GM23338 (cell line): Measurements from ENCODE around the gene CCDC54. TPM values are rescaled to one million over a fixed set of nuclear protein-coding genes. Genes with fewer than 3 reads are reported as not detected.

ENCODE experiments used
- ATAC-seq: fragments of 200-7000 bp; cut with Tn5 transposase; 3 replicates; pipeline ENCODE4 v1.9.1; 2020
- DNase-seq: peaks from one replicate; pipeline ENCODE4 v3.0.0-alpha.2; 2015; ENCODE audit warnings: low spot score
- H2AFZ ChIP-seq: fragments of 200-600 bp; sonication (generic); 2 replicates; pipeline ENCODE4 v1.8.0; 2016; ENCODE audit warnings: antibody characterized with exemption, mild to moderate bottlenecking, moderate library complexity
- H3F3A ChIP-seq: fragments of 200-600 bp; sonication (generic); replicated peaks from 2 replicates; pipeline ENCODE4 v1.8.0; 2017; ENCODE audit warnings: antibody characterized with exemption, mixed run types, low read depth
- H3K27ac ChIP-seq: fragments of 200-600 bp; sonication (generic); 2 replicates; pipeline ENCODE4 v1.6.1; 2016; ENCODE audit warnings: low read depth
- H3K27me3 ChIP-seq: fragments of 200-600 bp; sonication (generic); 2 replicates; pipeline ENCODE4 v1.8.0; 2016; ENCODE audit warnings: mild to moderate bottlenecking, mixed run types, moderate library complexity; ENCODE audit not compliant: insufficient read depth
- H3K36me3 ChIP-seq: fragments of 200-600 bp; sonication (generic); 2 replicates; pipeline ENCODE4 v1.8.0; 2016; ENCODE audit warnings: mild to moderate bottlenecking; ENCODE audit not compliant: insufficient read depth
- H3K4me1 ChIP-seq: fragments of 200-600 bp; sonication (generic); 2 replicates; pipeline ENCODE4 v1.8.0; 2016; ENCODE audit warnings: mild to moderate bottlenecking, moderate library complexity; ENCODE audit not compliant: insufficient read depth
- H3K4me2 ChIP-seq: fragments of 200-600 bp; sonication (generic); 2 replicates; pipeline ENCODE4 v1.7.1; 2017; ENCODE audit warnings: mixed run types
- H3K4me3 ChIP-seq: fragments of 200-600 bp; sonication (generic); 2 replicates; pipeline ENCODE4 v1.6.1; 2016; ENCODE audit warnings: mixed run types
- H3K79me2 ChIP-seq: fragments of 200-600 bp; sonication (generic); replicated peaks from 2 replicates; pipeline ENCODE4 v1.8.0; 2017; ENCODE audit warnings: mild to moderate bottlenecking; ENCODE audit not compliant: insufficient read depth
- H3K9me2 ChIP-seq: fragments of 200-600 bp; sonication (generic); 2 replicates; pipeline ENCODE4 v1.8.0; 2017; ENCODE audit not compliant: insufficient read depth
- H4K20me1 ChIP-seq: fragments of 200-600 bp; sonication (generic); replicated peaks from 2 replicates; pipeline ENCODE4 v1.8.0; 2017; ENCODE audit warnings: mild to moderate bottlenecking; ENCODE audit not compliant: insufficient read depth
- H3K27ac Mint-ChIP-seq: 2 replicates; pipeline ENCODE4 v1.8.0; 2020; ENCODE audit warnings: inconsistent platforms, mild to moderate bottlenecking, moderate library complexity, mixed read lengths
- H3K27me3 Mint-ChIP-seq: 3 replicates; pipeline ENCODE4 v1.8.0; 2022; ENCODE audit warnings: low read depth, mild to moderate bottlenecking, moderate library complexity, mixed read lengths, inconsistent platforms; ENCODE audit not compliant: insufficient read depth, poor library complexity
- H3K36me3 Mint-ChIP-seq: 3 replicates; pipeline ENCODE4 v1.8.0; 2021; ENCODE audit warnings: low read depth, mild to moderate bottlenecking, inconsistent platforms, moderate library complexity, mixed read lengths
- H3K4me1 Mint-ChIP-seq: 3 replicates; pipeline ENCODE4 v1.8.0; 2020; ENCODE audit warnings: mild to moderate bottlenecking, inconsistent platforms, mixed read lengths
- H3K4me3 Mint-ChIP-seq: 3 replicates; pipeline ENCODE4 v1.8.0; 2021; ENCODE audit warnings: moderate library complexity, mild to moderate bottlenecking, inconsistent platforms, mixed read lengths
- H3K9me3 Mint-ChIP-seq: 3 replicates; pipeline ENCODE4 v1.8.0; 2020; ENCODE audit warnings: moderate library complexity, mild to moderate bottlenecking, inconsistent platforms, mixed read lengths
- CREB1 ChIP-seq: fragments of 250-450 bp; sonication (Bioruptor Pico); IDR thresholded peaks from 2 replicates; pipeline ENCODE4 v1.5.0; 2020; ENCODE audit warnings: low read depth, mild to moderate bottlenecking, moderate library complexity
- EZH2phosphoT487 ChIP-seq: fragments of 200-600 bp; sonication (generic); IDR thresholded peaks from one replicate; pipeline ENCODE4 v1.8.1; 2018; ENCODE audit warnings: antibody characterized with exemption; ENCODE audit not compliant: unreplicated experiment
- STAT1 ChIP-seq: IDR thresholded peaks from one replicate; pipeline ENCODE4 v1.6.1; 2016; ENCODE audit warnings: antibody characterized with exemption; ENCODE audit not compliant: unreplicated experiment
- ZNF114 ChIP-seq: fragments of 250-450 bp; sonication (Bioruptor Pico); IDR thresholded peaks from 2 replicates; pipeline ENCODE4 v1.5.0; 2020; ENCODE audit warnings: mild to moderate bottlenecking, moderate library complexity
- ZNF462 ChIP-seq: fragments of 250-450 bp; sonication (Bioruptor Pico); IDR thresholded peaks from 2 replicates; pipeline ENCODE4 v1.5.0; 2020; ENCODE audit warnings: mild to moderate bottlenecking, moderate library complexity
- polyA plus RNA-seq: library from polyadenylated mRNA; unstranded; fragments of >200 nt; fragmentation: Nextera tagmentation; extraction: Ambion mirVana; gene quantifications from 2 replicates; pipeline ENCODE4 v1.2.1, GENCODE V29; 2016
- total RNA-seq: library from RNA; depleted of rRNA; stranded (reverse); fragments of >200 nt; shearing (Covaris generic); gene quantifications from 2 replicates; pipeline ENCODE4 v1.2.3, GENCODE V29; 2014
- TF ChIP-seq, protein P1 (sequence below): IDR thresholded peaks from one replicate; pipeline ENCODE4 v1.6.1; 2018; ENCODE audit warnings: antibody characterized with exemption; ENCODE audit not compliant: unreplicated experiment

CCDC54 gene
- total and polyA plus RNA-seq, 2 experiments from 2014 or later = not detected

DNA sequence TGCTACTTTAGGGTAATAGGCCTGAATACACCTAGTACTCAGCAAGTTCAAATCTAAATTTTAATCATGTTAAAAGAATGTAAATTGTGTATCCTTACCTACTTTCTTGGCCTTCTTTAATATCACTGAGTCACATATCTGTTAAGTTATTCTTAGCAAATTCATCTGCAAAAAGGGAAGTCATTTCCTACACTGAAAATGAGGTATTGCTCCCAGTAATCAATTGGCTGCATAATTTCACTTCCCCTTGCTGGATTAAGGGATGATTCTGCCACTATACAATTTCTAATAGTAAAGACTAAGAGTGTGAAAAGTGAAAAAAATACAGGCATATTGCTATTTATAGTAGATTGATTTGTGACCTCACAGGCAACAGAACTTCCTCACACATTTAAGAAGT, 47.8 kb downstream of the CCDC54 start (continued):
- TF ChIP-seq ZNF462 (CRISPR knock-in tag) = no peak
- no peak for TF ChIP-seq STAT1
- TF ChIP-seq, protein P1, sequence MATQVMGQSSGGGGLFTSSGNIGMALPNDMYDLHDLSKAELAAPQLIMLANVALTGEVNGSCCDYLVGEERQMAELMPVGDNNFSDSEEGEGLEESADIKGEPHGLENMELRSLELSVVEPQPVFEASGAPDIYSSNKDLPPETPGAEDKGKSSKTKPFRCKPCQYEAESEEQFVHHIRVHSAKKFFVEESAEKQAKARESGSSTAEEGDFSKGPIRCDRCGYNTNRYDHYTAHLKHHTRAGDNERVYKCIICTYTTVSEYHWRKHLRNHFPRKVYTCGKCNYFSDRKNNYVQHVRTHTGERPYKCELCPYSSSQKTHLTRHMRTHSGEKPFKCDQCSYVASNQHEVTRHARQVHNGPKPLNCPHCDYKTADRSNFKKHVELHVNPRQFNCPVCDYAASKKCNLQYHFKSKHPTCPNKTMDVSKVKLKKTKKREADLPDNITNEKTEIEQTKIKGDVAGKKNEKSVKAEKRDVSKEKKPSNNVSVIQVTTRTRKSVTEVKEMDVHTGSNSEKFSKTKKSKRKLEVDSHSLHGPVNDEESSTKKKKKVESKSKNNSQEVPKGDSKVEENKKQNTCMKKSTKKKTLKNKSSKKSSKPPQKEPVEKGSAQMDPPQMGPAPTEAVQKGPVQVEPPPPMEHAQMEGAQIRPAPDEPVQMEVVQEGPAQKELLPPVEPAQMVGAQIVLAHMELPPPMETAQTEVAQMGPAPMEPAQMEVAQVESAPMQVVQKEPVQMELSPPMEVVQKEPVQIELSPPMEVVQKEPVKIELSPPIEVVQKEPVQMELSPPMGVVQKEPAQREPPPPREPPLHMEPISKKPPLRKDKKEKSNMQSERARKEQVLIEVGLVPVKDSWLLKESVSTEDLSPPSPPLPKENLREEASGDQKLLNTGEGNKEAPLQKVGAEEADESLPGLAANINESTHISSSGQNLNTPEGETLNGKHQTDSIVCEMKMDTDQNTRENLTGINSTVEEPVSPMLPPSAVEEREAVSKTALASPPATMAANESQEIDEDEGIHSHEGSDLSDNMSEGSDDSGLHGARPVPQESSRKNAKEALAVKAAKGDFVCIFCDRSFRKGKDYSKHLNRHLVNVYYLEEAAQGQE = no peak
- no peak for TF ChIP-seq ZNF114
- TF ChIP-seq EZH2phosphoT487 = no peak
- TF ChIP-seq CREB1 (CRISPR knock-in tag) = no peak

DNA sequence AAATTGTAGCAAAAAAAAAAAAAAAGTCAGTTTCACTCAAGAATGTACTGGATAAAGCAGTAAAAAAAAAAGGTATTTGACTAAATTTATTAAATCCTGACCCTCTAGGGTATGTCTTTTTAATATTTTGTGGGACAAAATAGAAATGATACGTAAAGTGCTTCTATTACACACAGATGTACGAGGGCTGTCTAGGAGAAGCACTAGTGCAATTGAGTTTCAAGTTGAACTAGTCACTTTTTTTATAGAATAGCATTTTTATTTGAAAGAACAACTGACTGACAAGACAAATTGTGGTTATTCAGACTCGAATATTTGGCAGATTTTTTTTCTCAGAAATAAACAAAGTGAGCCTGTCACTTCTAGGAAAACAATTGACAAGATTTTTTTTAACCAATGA, 49.0 kb downstream of the CCDC54 start:
- DNase-seq (no peak), ATAC-seq (no peak)
- Mint-ChIP-seq H3K36me3 (no peaks in the 10 kb centered on the region), H3K9me3 (no peaks in the 10 kb centered on the region), H3K27ac (no peak overlapping the region), H3K27me3 (peaks cover 16% of the 10 kb centered on the region), H3K4me1 (peaks cover 10% of the 10 kb centered on the region; the same call in 2 of the 3 replicates), H3K4me3 (no peak overlapping the region)
- peaks cover 2% of the 10 kb centered on the region; the same call in 1 of the 2 replicates for H3F3A ChIP-seq
- H3K27ac ChIP-seq = no peak overlapping the region
- no peaks in the 10 kb centered on the region for H3K79me2 ChIP-seq
- H4K20me1 ChIP-seq = no peaks in the 10 kb centered on the region
- H3K4me1 ChIP-seq = no peaks in the 10 kb centered on the region; the same call in 1 of the 2 replicates
- peaks cover 24% of the 10 kb centered on the region for H3K27me3 ChIP-seq
- H2AFZ ChIP-seq = no peak overlapping the region
- H3K36me3 ChIP-seq = no peaks in the 10 kb centered on the region
- no peaks in the 10 kb centered on the region for H3K9me2 ChIP-seq
- H3K4me3 ChIP-seq = no peak overlapping the region
- H3K4me2 ChIP-seq = no peak overlapping the region
- TF ChIP-seq ZNF462 (CRISPR knock-in tag) = no peak
